NCI-H2171 (cell line): ENCODE results near the gene JAML.
A peak's percentile ranks its signal among the peaks of the same experiment; 100 is the strongest.

Source experiments
- DNase-seq: peaks from one replicate; lab custom pipeline; 2025; lab: John Stamatoyannopoulos, UW

JAML gene, protein sequence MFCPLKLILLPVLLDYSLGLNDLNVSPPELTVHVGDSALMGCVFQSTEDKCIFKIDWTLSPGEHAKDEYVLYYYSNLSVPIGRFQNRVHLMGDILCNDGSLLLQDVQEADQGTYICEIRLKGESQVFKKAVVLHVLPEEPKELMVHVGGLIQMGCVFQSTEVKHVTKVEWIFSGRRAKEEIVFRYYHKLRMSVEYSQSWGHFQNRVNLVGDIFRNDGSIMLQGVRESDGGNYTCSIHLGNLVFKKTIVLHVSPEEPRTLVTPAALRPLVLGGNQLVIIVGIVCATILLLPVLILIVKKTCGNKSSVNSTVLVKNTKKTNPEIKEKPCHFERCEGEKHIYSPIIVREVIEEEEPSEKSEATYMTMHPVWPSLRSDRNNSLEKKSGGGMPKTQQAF

DNA sequence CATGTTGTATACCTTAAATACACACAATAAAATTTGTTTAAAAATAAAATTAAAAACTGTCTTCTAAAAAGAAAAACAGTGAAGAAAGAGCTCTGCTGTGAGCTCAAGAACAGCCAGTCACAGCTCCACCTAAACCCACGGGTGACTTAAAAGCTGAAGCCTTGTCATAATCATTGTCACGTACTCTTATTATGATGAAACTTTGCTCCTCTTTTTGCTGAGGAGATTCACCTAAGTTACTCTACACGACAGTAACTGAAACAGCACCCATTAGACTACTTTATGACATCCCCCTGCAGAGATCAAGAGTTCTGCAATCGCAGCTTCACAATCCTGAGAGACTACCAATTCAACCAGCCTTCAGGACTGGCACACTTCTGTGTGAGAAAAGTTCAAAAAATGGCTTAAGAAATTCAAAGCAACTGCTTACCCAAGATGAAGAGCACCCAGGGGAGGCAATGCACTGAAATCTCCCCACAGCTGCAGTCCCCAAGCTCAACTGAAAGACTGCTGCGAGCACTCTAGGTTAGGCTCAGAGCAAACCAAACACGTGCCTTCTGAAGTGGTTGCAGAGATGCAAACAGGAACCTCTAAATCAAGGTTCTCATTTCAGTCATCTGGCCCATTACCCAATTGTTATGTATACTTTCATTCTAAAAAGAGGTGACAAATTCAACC lies at the start of gene JAML:
Gene JAML (minus strand): TSS at position 501 of the 678 bp plus-strand sequence. CDS start 10,145 bp downstream, outside the sequence.
- DNase-seq = no peak

DNA sequence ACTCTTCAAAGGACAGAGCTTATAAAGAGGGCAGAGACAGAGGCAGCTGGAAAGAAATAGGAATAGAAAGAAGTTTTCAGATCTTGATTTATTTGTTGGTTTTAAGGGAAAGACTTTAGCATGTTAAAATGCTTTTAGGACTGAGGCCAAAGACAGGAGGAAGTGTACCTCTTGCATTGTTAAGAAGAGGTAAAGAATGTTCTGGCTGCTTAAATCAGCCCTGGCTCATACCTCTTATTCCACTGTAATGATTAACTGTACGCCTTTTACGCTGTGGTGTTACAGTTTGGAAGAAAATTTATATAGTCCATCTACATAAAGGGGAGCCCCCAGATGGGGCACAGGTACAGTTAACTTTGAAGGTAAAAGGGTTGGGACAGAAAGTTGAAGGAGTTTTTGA lies 49.4 kb upstream of the JAML start:
- no peak for DNase-seq

DNA sequence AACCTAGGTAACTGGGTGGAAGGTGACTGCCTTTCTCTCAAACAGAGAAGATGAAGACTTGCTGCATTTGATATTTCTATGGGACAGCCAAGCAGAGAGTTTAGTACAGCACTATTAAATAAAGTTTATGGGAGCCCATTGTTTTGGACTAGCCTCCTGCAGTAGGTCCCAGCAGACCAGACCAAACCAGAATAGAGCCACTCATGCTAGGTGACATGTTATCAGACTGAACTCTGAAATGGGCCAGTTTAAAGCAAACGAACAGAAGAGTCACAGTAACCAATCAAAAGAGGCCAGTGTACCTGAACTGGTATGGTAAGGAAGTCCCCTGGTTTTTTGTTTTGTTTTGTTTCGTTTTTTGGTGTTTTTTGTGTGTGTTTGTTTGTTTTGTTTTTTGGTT lies 47.2 kb upstream of the JAML start:
- DNase-seq = no peak

DNA sequence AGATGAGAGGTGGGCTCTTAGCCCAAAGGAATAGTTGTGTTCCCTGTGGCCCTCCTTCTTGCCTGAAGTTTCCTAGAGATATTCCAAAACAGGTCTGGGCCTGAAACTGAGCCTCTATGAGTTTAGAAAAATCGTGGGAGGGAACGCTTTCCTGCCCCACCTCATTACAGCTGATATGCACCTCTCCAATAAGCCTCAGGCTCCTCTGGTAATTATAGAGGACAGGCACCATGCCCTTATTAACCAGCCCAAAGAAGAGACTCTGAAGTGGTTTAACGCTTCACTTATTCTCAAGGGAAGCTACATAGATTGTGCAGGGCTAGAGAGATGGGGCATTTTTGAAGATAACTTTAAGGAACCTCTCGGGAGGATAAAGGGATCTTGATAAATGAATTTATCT lies 42.7 kb upstream of the JAML start:
- DNase-seq = no peak

DNA sequence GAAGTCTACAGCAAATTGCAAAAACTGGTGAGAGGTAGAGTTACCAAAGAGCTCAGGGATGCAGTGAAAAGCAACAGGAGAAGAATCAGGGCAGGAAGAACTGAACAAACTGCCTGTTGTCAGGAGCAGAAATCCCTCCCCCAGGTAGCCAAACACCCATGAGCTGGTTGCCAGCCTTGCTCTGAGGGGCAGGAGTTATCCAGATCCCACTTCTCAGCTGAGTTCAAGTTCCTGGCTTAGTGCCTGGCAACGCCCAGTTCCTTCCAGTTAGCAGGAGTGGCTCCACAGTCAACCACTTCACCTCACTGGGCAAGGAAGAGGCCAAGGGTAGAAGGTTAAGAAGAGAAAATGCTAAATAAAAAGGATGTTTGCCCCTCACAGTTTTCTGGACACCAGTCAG lies 41.1 kb upstream of the JAML start:
- no peak for DNase-seq

DNA sequence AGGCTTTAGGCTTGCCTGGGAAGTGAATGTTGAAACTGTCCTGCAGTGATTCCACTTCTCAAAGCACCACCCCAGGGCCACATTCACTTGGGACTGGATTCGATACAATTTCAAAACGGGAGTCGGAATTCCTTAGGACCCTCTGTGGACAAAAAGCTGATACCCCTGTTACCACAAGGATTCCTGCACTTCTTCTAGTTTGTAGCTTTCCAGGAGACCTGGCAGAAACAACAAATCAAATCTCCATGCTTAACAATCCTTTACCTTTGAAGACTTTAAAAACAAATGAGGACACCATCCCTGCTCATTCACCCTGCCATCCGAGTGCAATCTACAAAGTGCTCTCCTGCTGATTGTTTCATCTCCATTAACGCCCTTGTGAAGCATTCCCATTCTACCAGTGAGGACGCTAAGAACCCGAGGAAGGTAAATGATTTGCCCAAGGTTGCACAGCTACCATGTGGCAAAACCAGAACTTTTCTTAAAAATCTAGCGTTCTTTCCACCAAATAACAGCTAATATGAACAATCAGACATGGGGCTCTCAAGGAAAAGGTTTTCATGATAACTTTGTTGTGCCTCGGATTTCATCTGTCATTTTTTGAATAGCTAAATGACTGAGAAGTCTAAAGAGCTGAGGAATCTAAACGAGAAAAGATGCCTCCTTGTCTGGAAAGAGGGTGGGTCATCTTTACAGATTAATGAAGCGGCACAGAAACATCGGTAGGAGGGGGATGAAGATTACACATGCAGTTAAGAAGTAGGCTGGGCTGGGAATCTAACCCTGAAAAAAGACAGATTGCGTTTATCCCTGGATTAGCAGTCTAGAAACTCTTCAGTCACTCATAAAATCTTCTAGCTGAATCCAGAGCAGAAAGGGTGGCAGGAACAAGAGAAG lies 40.0 kb upstream of the JAML start:
- no peak for DNase-seq

DNA sequence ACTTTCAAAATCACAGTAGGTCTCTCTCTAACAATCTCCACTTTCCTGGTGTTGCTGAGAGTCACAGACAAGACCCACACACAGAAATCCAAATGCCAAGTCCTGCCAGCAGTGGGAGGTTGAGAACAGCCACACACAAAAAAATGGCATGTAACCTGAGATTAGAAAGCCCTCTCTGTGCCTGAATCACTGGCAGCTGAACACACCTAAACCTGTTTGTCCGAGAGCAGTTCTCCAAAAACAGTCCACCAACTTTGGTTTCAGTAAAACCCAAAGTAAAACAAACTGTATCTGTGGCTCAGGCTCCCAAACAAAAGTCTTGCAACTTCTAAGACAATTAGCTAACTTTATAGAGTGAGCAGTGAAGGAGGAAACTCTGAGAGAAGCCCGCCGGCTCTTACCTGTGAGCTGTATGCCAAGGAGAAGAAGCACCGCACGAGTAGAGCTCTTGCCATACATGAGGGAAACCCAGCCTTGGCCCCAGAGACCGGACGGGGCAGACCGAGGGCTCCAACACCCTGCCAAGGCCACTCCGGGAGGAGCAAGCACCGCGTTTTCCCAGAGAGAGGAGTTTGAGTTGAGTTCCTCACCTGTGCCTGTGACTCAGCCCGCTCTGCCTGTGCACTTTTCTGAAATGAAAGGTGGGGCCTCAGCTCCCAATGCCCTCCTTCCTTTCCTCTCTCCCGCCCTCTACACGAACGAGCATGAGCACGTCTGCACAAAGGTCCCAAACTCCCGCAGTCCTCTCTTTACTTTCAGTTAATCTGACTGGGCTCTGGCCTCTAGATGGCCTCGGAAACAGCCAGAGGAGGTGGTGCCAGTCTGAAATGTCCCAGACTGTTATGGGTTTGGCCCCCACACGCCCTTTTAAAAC lies 39.1 kb upstream of the JAML start, which contains the start of gene MPZL2:
Gene MPZL2 (minus strand): TSS at position 603 of the 874 bp plus-strand sequence. CDS start 144 bp downstream, at position 459.
- DNase-seq = no peak

DNA sequence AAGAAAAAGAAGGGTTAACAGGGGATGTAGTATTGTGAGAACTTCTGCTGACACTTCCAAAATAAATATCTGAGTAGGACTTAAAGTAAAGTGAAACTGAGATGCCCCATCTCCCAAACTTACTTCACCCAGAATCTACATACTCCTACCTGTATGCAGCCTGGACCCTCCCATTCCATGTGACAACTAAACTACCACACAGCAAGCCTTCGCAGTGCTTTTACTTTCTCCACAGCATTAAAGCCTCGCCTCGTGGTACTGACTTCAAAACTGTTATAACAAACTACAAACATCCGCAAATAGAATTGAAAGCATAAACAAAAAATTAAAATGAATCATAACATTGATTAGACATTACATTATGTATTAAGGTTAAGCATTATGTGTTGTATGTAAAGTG lies 38.3 kb upstream of the JAML start:
- no peak for DNase-seq

DNA sequence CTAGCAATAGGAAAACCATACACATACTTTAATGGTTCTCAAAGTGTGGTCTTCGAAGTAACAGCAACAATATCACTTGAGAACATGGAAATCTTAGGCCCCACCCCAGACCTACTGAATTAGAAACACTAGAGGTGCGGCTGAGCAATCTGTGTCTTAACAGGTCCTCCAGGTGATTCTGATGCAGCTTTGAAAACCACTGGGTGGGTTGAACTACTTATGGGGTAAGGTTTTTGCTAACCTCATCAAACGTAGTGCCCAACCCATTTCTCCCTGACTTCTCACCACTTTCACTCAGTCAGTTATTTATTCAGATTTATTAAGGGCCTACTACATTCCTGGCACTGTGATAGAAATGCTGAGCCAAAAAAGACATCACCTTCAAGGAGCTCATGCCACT lies 35.5 kb upstream of the JAML start:
- DNase-seq = no peak

DNA sequence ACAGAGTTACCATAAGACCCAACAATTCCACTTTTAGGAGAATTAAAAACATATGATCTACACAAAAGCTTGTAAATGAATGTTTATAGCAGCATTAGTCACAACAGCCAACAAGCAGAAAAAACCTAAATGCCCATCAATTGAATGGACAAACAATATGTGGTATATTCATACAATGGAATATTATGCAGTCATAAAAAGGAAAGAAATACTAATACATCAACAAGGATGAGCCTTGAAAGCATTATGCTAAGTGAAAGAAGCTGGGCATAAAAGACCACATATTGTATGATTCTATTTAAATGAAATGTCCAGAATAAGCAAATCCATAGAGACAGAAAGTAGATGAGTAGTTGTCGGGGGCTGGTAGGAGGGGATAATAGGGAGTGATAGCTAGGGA lies 34.3 kb upstream of the JAML start:
- DNase-seq = no peak

DNA sequence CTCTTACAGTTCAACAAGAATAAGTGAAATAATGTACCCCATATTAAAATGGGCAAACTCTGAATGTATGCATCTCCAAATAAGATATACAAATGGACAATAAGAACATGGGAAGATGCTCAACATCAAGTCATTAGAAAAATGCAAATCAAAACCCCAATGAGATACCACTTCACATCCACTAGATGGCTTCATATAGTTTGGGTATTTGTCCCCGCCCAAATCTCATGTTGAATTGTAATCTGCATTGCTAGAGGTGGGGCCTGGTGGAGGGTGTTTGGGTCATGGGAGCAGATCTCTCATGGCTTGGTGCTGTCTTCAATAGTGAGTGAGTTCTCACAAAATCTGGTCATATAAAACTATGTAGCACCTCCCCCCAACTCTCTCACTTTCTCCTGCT lies 33.6 kb upstream of the JAML start:
- DNase-seq = no peak

DNA sequence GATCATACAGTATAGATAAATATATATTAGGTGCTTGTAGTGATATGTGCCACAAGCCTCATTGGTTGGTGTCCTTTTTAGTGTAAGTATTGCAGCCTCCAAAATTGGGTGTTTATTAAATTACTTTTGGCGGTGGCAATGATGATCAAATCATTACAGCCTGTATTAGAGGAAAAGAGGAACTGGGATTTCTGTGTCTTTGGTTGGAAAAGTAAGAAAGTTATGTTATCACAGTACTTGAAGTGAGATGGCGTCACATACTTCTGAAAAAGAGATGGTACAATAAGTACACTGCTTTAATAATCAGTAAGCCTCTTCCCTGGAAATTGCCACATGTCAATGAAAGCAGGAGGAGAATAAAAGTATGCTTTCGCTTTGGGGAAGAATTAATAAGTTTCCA lies 27.9 kb upstream of the JAML start:
- DNase-seq = no peak

DNA sequence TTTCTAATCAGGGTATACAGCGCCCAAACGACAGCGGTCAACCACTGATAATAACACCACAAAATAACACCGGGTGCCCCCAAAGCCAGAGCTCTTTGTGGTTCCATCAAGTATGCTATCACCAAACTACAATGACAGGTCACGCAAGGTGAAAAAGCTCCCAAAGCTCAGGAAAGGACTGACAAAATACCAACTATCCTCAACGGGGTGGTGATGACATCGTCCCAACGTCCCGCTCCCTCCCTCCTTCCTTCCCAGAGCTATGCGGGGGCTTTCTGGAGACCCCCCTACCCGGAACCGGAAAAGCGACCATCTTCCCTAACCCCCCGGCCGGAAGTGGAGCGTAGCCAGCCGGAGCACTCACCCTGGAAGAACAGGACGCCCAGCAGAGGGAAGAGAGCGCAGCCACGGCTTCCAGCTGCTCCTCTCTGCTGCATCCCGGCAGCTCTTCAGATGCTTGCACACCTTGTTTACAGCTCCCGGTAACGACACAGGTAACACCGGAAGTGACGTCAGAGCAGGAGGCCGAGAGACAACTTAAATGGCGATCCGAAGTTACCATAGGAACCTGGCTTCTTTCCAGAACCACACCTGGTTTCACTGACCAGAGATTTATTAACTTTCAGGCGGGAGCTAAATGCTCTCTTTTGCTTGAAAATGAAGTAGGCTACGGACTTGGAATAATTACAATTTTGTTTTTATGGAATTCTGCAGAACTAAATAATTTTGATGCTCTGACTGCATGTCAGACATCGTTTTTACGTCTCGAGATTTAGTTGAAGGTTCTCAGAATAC lies 27.2 kb upstream of the JAML start, which contains the start of gene MPZL3:
Gene MPZL3 (minus strand): TSS at position 508 of the 795 bp plus-strand sequence. CDS start 71 bp downstream, at position 437.
- DNase-seq = peak; percentile 91

DNA sequence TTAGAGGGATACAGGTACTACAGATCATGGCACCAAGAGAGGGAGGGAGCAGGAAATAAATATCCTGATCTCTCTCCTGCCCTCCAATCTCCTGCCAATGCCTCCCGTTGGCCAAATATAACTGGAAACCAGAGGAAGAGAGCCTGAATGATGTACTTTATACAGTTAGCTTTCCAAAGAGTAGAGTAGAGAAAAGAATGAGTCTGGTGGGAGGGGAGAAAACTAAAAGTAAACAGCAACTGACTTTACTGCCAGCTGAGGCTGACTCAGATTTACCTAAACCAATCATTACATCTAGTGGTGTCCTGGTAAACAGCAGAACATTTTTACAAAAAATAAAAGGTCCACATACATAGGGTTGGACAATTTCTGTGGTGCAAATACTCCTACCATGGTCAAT lies 22.2 kb upstream of the JAML start:
- DNase-seq = no peak

DNA sequence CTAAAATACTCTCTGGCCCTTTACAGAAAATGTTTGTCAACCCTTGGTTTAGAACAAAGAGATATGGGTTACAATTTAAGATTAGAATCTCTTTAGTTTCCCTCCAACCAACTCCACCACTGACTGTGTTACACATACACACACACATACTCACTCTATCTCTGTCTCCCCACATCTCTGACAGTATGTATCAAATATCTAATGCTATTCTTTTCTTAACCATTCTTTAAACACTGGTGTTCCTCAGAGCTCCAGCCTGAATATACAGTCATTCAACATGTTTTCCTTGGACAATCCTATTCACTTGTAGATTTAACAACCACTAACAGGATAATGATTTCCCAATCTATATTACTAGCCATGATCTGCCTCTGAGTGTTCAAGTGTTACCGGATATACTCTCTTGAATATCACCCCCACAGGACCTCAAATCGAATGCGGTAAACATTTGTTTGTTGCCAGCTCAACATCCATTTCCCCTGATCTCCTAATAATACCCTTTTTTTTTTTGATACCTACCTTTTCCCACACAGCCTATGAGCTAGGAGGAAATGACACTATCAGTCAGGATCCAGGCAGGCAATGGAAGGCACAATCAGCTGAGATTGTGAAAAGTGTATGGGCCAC lies 21.2 kb upstream of the JAML start:
- DNase-seq = no peak

DNA sequence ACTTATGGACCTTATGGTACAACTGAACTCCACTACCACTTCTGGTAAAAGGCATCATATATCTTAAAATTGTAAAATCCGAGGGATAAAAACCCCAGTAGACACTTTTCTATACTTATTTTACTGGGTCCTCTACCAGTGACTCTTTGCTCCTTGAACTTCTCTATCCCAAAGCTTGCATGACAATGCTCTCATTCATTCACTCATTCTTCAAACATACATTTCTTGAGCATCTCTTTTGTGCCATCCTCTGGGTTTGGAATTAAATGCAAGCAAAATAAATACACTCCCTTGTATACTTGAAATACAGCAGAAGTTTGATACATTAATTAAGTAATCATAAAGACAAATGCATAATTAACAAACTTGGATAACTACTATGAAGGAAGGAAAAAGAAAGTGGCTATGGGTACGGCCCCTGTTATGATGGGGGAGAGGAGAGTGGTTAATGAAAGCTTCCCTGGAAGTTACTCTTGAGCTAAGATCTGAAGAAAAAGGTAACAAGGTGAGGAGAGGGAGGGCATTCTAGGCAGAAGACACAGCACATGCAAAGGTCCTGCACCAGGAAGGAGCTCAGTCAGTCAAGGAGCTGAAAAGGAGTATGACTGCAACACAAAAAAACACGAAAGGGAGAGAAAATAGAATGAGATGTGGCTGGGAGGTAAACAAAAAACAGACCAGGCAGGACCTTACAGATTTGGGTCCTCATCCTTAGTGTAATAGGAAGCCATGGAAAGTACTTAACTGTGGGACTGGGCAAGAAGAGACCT lies 19.4 kb upstream of the JAML start:
- no peak for DNase-seq

DNA sequence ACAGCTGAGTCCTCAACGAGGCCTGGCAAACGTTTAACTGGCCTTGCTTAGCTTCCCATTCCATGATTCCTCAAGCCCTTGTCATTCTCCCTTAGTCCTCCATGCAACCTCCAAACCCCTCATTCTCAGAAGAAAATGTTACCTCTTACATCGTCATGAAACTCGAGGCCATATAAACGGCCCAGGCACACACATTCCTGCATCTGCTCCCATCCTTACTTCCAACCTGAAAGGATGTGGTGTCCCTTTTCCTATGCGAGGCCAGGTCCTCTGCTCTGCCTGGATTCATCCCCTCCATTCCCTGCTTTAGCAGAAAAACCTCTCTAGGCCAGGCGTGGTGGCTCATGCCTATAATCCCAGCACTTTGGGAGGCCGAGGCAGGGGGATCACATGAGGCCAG lies 18.4 kb upstream of the JAML start:
- DNase-seq = no peak

DNA sequence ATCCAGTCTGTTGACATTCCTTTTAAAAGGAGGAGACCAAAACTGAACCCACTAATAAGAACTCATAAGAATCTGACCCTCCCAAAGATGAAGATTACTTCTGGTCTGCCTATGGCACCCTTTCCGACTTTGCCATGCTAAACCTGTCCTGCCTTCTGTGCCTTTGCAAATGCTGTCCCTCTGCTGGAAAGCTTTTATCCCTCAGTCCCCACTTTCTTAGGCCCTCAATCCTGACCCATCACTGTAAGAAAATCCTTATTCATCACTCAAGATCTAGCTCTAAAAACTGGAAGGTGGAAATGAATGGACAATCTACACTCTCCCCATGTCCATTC lies 16.9 kb upstream of the JAML start:
- no peak for DNase-seq

DNA sequence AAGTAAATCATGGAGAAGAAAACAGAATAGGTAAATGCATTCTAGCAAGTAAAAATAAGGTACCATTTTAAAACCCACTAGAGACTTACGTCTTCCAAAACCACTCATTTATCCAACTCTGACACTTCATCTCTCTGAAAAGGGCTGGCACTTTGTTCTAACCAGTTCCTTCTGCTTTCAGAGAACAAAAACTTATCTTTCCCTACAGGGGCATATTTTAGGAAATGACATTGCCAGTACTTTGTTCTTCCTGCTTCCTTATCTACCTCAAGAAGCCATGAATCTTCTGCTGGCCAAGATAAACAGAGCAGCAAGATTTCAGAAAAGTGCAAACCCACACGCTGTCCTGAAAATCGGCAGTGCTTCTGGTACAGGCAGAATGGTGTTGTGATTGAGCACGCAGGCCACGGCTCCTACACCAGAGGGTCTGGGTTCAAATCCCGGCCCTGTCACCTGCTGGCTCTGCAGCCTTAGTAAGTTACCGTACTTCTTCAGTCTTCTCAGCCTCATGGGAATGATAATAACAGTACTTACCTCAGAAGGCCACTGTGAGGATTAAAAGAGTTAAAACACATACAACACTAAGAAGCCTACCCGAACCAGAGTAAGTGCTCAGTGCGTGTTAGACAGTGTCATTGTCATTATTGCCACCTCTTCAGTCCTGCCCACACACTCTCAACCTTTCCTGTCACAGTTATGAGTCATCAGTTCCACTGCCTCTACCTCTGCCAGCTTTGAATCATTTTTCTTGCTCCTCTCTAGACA lies 16.4 kb upstream of the JAML start:
- DNase-seq = no peak
